ENCODE data around the gene CENPO.

GRCh38 chr2:24813691-24814137 lies 20.5 kb downstream of the CENPO start:
- no peak for TF ChIP-seq POLR2A (IDR thresholded peaks at IDR 0.05; ENCODE audit: low read depth, low read length)
- TF ChIP-seq CTCF (IDR thresholded peaks at IDR 0.05; ENCODE audit: extremely low read depth in 1 of 2, insufficient read depth in 1 of 2, low read depth in 1 of 2, low read length in 2 of 2) = no peak
- TF ChIP-seq EZH2 (IDR thresholded peaks at IDR 0.05; ENCODE audit: borderline replicate concordance, low read depth, low read length, severe bottlenecking) = no peak
- no peak for TF ChIP-seq MAX (IDR thresholded peaks at IDR 0.05; ENCODE audit: insufficient read depth, insufficient read length)
- TF ChIP-seq POLR2AphosphoS5 (IDR thresholded peaks at IDR 0.05; ENCODE audit: insufficient read depth, low read depth, low read length) = no peak

Data from endothelial cell of umbilical vein (primary cell).